ENCODE data around the gene CARF. TPM values are rescaled to one million over a fixed set of nuclear protein-coding genes. Genes with fewer than 3 reads are reported as not detected.

CARF gene
- total RNA-seq, 1 donor from 2014 or later, result 16.8 TPM

DNA sequence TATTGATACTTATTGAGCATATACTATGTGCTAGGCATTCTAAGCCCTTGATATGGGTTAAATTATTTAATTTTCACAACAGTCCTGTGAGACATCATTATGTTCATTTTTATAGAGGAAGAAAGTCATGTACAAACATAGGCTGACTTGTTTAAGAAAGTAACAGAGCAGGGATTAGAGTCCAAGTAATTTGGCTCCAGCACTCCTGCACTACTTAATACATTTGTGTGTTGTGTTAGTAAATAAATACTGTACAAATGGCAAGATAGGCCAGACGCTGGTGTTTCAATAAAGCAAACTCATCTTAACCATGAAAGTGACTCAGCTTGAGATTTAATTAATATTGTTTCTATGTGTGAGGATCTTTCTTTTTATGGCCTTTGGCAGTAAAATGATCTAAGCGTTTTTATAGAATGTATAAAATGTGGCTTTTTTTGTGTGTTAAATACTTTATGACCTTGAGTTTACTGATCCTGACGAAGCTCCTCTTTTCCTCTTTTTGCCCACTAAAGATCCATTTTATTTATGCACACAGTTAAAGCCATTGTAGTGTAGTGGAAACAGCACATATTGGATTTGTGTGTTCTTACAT, 123.9 kb downstream of the CARF start:
- peak overlapping the region; percentile 67 for H3K27ac Mint-ChIP-seq
- peaks cover 14% of the 10 kb centered on the region for H3K36me3 Mint-ChIP-seq
- H3K27me3 Mint-ChIP-seq (ENCODE audit: low read depth), result no peaks in the 10 kb centered on the region
- TF ChIP-seq, protein P1, sequence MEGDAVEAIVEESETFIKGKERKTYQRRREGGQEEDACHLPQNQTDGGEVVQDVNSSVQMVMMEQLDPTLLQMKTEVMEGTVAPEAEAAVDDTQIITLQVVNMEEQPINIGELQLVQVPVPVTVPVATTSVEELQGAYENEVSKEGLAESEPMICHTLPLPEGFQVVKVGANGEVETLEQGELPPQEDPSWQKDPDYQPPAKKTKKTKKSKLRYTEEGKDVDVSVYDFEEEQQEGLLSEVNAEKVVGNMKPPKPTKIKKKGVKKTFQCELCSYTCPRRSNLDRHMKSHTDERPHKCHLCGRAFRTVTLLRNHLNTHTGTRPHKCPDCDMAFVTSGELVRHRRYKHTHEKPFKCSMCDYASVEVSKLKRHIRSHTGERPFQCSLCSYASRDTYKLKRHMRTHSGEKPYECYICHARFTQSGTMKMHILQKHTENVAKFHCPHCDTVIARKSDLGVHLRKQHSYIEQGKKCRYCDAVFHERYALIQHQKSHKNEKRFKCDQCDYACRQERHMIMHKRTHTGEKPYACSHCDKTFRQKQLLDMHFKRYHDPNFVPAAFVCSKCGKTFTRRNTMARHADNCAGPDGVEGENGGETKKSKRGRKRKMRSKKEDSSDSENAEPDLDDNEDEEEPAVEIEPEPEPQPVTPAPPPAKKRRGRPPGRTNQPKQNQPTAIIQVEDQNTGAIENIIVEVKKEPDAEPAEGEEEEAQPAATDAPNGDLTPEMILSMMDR (IDR thresholded peaks at IDR 0.05; ENCODE audit: unreplicated experiment), result no peak
- no peak overlapping the region for H3K4me3 Mint-ChIP-seq
- DNase-seq (ENCODE audit: low spot score in 2 of 2, unreplicated experiment in 2 of 2), result no peak
- H3K9me3 Mint-ChIP-seq, result peaks cover 12% of the 10 kb centered on the region
- peaks cover 7% of the 10 kb centered on the region for H3K4me1 Mint-ChIP-seq

Other genes starting within 250 kb of the CARF start
- 9.9 to 13.4 TPM (median 11.8 TPM) in 3 replicates for gene ICA1L, start 40.5 kb upstream of the CARF start, total RNA-seq
- 54.4 to 58.9 TPM (median 58.6 TPM) in 3 replicates for gene WDR12, start 602 bp upstream of the CARF start, total RNA-seq
- 30.6 to 36.6 TPM (median 33.0 TPM) in 3 replicates for gene NBEAL1, start 102.6 kb downstream of the CARF start, total RNA-seq